Loucy (cell line): ENCODE data around the gene HOXC5.
A peak's percentile ranks its signal among the peaks of the same experiment; 100 is the strongest.

Experiments used
- H2AFZ ChIP-seq: fragments of 200-600 bp; sonication (generic); 2 replicates; pipeline ENCODE4 v1.6.0; 2016; ENCODE audit warnings: antibody characterized with exemption, mild to moderate bottlenecking, low read length, moderate library complexity
- H3F3A ChIP-seq: fragments of 200-600 bp; 2 replicates; pipeline ENCODE4 v1.6.0; 2016; ENCODE audit warnings: antibody characterized with exemption, low read depth, mild to moderate bottlenecking
- H3K27me3 ChIP-seq: fragments of 200-600 bp; sonication (generic); 2 replicates; pipeline ENCODE4 v1.6.1; 2014; ENCODE audit warnings: low read length, mild to moderate bottlenecking; ENCODE audit not compliant: insufficient read depth, poor library complexity, severe bottlenecking
- H3K36me3 ChIP-seq: fragments of 200-600 bp; sonication (generic); 2 replicates; pipeline ENCODE4 v1.6.1; 2016; ENCODE audit warnings: low read length; ENCODE audit not compliant: insufficient read depth
- H3K4me1 ChIP-seq: fragments of 200-600 bp; sonication (generic); 2 replicates; pipeline ENCODE4 v1.5.1; 2014; ENCODE audit warnings: low read length, mild to moderate bottlenecking; ENCODE audit not compliant: insufficient read depth, poor library complexity, severe bottlenecking
- H3K4me2 ChIP-seq: fragments of 200-600 bp; sonication (generic); 2 replicates; pipeline ENCODE4 v1.6.0; 2014; ENCODE audit warnings: antibody characterized with exemption, low read length, low read depth, mild to moderate bottlenecking; ENCODE audit not compliant: poor library complexity, severe bottlenecking
- H3K4me3 ChIP-seq: fragments of 200-600 bp; sonication (generic); 2 replicates; pipeline ENCODE4 v1.5.1; 2014; ENCODE audit warnings: low read length, mild to moderate bottlenecking, mixed read lengths; ENCODE audit not compliant: poor library complexity, severe bottlenecking
- H3K79me2 ChIP-seq: fragments of 200-600 bp; sonication (generic); 2 replicates; pipeline ENCODE4 v1.6.1; 2014; ENCODE audit warnings: low read length; ENCODE audit not compliant: insufficient read depth
- H3K9ac ChIP-seq: fragments of 200-600 bp; sonication (generic); 2 replicates; pipeline ENCODE4 v1.6.0; 2014; ENCODE audit warnings: mild to moderate bottlenecking, low read depth, low read length, moderate library complexity; ENCODE audit not compliant: poor library complexity, severe bottlenecking
- H3K9me2 ChIP-seq: fragments of 200-600 bp; sonication (generic); replicated peaks from 2 replicates; pipeline ENCODE4 v1.6.1; 2016; ENCODE audit warnings: low read depth, low read length, mixed read lengths
- H3K9me3 ChIP-seq: fragments of 200-600 bp; sonication (generic); 2 replicates; pipeline ENCODE4 v1.6.1; 2014; ENCODE audit warnings: mild to moderate bottlenecking, antibody characterized with exemption, low read length, low read depth; ENCODE audit not compliant: insufficient read depth
- H4K20me1 ChIP-seq: fragments of 200-600 bp; sonication (generic); 2 replicates; pipeline ENCODE4 v1.6.0; 2014; ENCODE audit warnings: antibody characterized with exemption, low read length, mild to moderate bottlenecking; ENCODE audit not compliant: insufficient read depth, poor library complexity, severe bottlenecking
- CTCF ChIP-seq: fragments of 200-600 bp; sonication (generic); conservative IDR thresholded peaks from 2 replicates; pipeline ENCODE4 v1.5.1; 2014; ENCODE audit warnings: mild to moderate bottlenecking, antibody characterized with exemption, low read length
- EZH2phosphoT487 ChIP-seq: fragments of 200-600 bp; IDR thresholded peaks from 2 replicates; pipeline ENCODE4 v1.6.1; 2018; ENCODE audit warnings: antibody characterized with exemption, mild to moderate bottlenecking, moderate library complexity, borderline replicate concordance

Gene HOXC5

GRCh38 chr12:54016051-54016450, 16.8 kb upstream of the HOXC5 start:
- Histone ChIP-seq H3K9ac (peak overlapping the region; percentile 99), H3K4me2 (peak overlapping the region; percentile 68), H3K4me1 (peaks cover 64% of the 10 kb centered on the region), H3K9me3 (no peaks in the 10 kb centered on the region), H3K27me3 (no peaks in the 10 kb centered on the region), H3K79me2 (peaks cover 38% of the 10 kb centered on the region), H3K36me3 (no peaks in the 10 kb centered on the region), H3F3A (peaks cover 10% of the 10 kb centered on the region), H3K4me3 (peak overlapping the region; percentile 95), H4K20me1 (peaks cover 18% of the 10 kb centered on the region), H2AFZ (0 out of 2 replicates have a peak overlapping the region, but pooled peaks have one; percentile 27), H3K9me2 (no peaks in the 10 kb centered on the region)
- TF ChIP-seq EZH2phosphoT487 (no peak), CTCF (no peak)

GRCh38 chr12:54016478-54016964, 16.3 kb upstream of the HOXC5 start:
- H2AFZ ChIP-seq = 0 out of 2 replicates have a peak overlapping the region, but pooled peaks have one; percentile 27
- peaks cover 64% of the 10 kb centered on the region for H3K4me1 ChIP-seq

GRCh38 chr12:54017027-54017788, 15.6 kb upstream of the HOXC5 start:
- peaks cover 63% of the 10 kb centered on the region for H3K4me1 ChIP-seq
- TF ChIP-seq EZH2phosphoT487 (no peak), CTCF (peak; percentile 34; the same call in 1 of the 2 replicates)
- no peaks in the 10 kb centered on the region for H3K9me3 ChIP-seq
- peak overlapping the region; percentile 95 for H3K4me3 ChIP-seq
- H2AFZ ChIP-seq = peak overlapping the region; percentile 20; the same call in 1 of the 2 replicates
- peak overlapping the region; percentile 99 for H3K9ac ChIP-seq
- no peaks in the 10 kb centered on the region for H3K27me3 ChIP-seq
- H3K4me2 ChIP-seq = peak overlapping the region; percentile 68
- H3K36me3 ChIP-seq = no peaks in the 10 kb centered on the region
- H3F3A ChIP-seq = peaks cover 10% of the 10 kb centered on the region
- no peaks in the 10 kb centered on the region for H3K9me2 ChIP-seq
- H3K79me2 ChIP-seq = peaks cover 49% of the 10 kb centered on the region
- peaks cover 29% of the 10 kb centered on the region for H4K20me1 ChIP-seq

More at GRCh38 chr12:54016478-54016964, 16.3 kb upstream of the HOXC5 start:
- Histone ChIP-seq H4K20me1 (peaks cover 22% of the 10 kb centered on the region), H3K9me3 (no peaks in the 10 kb centered on the region), H3K4me2 (peak overlapping the region; percentile 68), H3K27me3 (no peaks in the 10 kb centered on the region), H3K79me2 (peaks cover 42% of the 10 kb centered on the region), H3K9ac (peak overlapping the region; percentile 99), H3K9me2 (no peaks in the 10 kb centered on the region), H3K36me3 (no peaks in the 10 kb centered on the region), H3F3A (peaks cover 10% of the 10 kb centered on the region), H3K4me3 (peak overlapping the region; percentile 95)
- TF ChIP-seq EZH2phosphoT487 = no peak
- no peak for TF ChIP-seq CTCF
